HepG2 (cell line): ENCODE measurements around the gene MON1A. TPM values are rescaled to one million over a fixed set of nuclear protein-coding genes. Genes with fewer than 3 reads are reported as not detected.
A peak's percentile ranks its signal among the peaks of the same experiment; 100 is the strongest.

ENCODE experiments used
- ARNT2 ChIP-seq: sonication (generic); formaldehyde crosslinking; IDR thresholded peaks from 2 replicates; pipeline ENCODE4 v1.8.0; 2022; ENCODE audit warnings: mild to moderate bottlenecking, low read depth, missing genetic modification reagents, moderate library complexity
- ATF1 ChIP-seq: IDR thresholded peaks from 2 replicates; pipeline ENCODE4 v1.6.1; 2016; ENCODE audit warnings: mild to moderate bottlenecking, control low read depth
- ELF3 ChIP-seq: IDR thresholded peaks from 2 replicates; pipeline ENCODE4 v1.6.1; 2016; ENCODE audit warnings: missing genetic modification reagents, missing compliant biosample characterization
- FOXO4 ChIP-seq: sonication (generic); formaldehyde crosslinking; conservative IDR thresholded peaks from 2 replicates; pipeline ENCODE4 v1.8.1; 2023; ENCODE audit warnings: missing genetic modification reagents
- JARID2 ChIP-seq: sonication (generic); formaldehyde crosslinking; IDR thresholded peaks from 2 replicates; pipeline ENCODE4 v1.8.1; 2023; ENCODE audit warnings: missing genetic modification reagents, inconsistent platforms; ENCODE audit not compliant: insufficient replicate concordance
- POGZ ChIP-seq: sonication (generic); formaldehyde crosslinking; IDR thresholded peaks from 2 replicates; pipeline ENCODE4 v1.4.0; 2020; ENCODE audit warnings: mild to moderate bottlenecking, missing genetic modification reagents
- PRDM4 ChIP-seq: sonication (generic); formaldehyde crosslinking; IDR thresholded peaks from 2 replicates; pipeline ENCODE4 v1.9.0; 2021; ENCODE audit warnings: missing genetic modification reagents, borderline replicate concordance
- RELA ChIP-seq: sonication (generic); formaldehyde crosslinking; IDR thresholded peaks from 2 replicates; pipeline ENCODE4 v1.4.0; 2020; ENCODE audit warnings: missing genetic modification reagents
- RFX5 ChIP-seq: IDR thresholded peaks from 2 replicates; pipeline ENCODE4 v1.6.1; 2011; ENCODE audit warnings: low read depth, low read length, improper control_type of control experiment
- SAP130 ChIP-seq: IDR thresholded peaks from 2 replicates; pipeline ENCODE4 v1.6.1; 2016; ENCODE audit warnings: low read depth
- TFE3 ChIP-seq: IDR thresholded peaks from 2 replicates; pipeline ENCODE4 v1.6.1; 2016
- ZBTB20 ChIP-seq: sonication (generic); formaldehyde crosslinking; IDR thresholded peaks from 2 replicates; pipeline ENCODE4 v1.8.1; 2023; ENCODE audit warnings: missing genetic modification reagents, low read depth, mild to moderate bottlenecking, borderline replicate concordance
- ZBTB21 ChIP-seq: sonication (generic); formaldehyde crosslinking; IDR thresholded peaks from 2 replicates; pipeline ENCODE4 v1.4.0; 2020; ENCODE audit warnings: missing genetic modification reagents
- ZMYM3 ChIP-seq: sonication (generic); formaldehyde crosslinking; IDR thresholded peaks from 2 replicates; pipeline ENCODE4 v1.5.1; 2020; ENCODE audit warnings: mild to moderate bottlenecking, missing genetic modification reagents
- ZNF10 ChIP-seq: sonication (generic); formaldehyde crosslinking; IDR thresholded peaks from 2 replicates; pipeline ENCODE4 v1.4.0; 2020; ENCODE audit warnings: mild to moderate bottlenecking, low read depth, missing genetic modification reagents, borderline replicate concordance
- ZNF136 ChIP-seq: sonication (generic); formaldehyde crosslinking; IDR thresholded peaks from 2 replicates; pipeline ENCODE4 v1.8.1; 2022; ENCODE audit warnings: low read depth, mild to moderate bottlenecking, moderate library complexity, missing genetic modification reagents
- ZNF609 ChIP-seq: sonication (generic); formaldehyde crosslinking; IDR thresholded peaks from 2 replicates; pipeline ENCODE4 v1.4.0; 2020; ENCODE audit warnings: mild to moderate bottlenecking, missing genetic modification reagents, borderline replicate concordance
- ZNF782 ChIP-seq: sonication (generic); formaldehyde crosslinking; IDR thresholded peaks from 2 replicates; pipeline ENCODE4 v1.4.0; 2020; ENCODE audit warnings: missing genetic modification reagents, mild to moderate bottlenecking, borderline replicate concordance
- ZSCAN9 ChIP-seq: IDR thresholded peaks from 2 replicates; pipeline ENCODE4 v1.6.1; 2016; ENCODE audit warnings: borderline replicate concordance
- polyA plus RNA-seq, 8 experiments: library from polyadenylated mRNA; depleted of rRNA in 3 of 8; stranded (reverse) in 7 of 8; unstranded in 1 of 8; fragments of >200 nt; fragmentation: Illumina TruSeq in 4 of 8; extraction: Trizol in 4 of 8; gene quantifications; 2 replicates each; pipeline versions ENCODE4 v1.2.1 to v1.2.3, GENCODE V29; 2011 to 2016; ENCODE audit warnings: low read depth in 4 of 8, missing spikeins in 1 of 8, mixed read lengths in 1 of 8; ENCODE audit not compliant: insufficient read depth in 1 of 8
- total RNA-seq, 5 experiments: library from RNA; depleted of rRNA; stranded (reverse); fragments of >200 nt; fragmentation: Illumina TruSeq; extraction: Trizol; gene quantifications; 2 replicates each; pipeline ENCODE4 v1.2.3, GENCODE V29; 2016; ENCODE audit warnings: low read depth in 1 of 5

Gene MON1A
- total and polyA plus RNA-seq, 2 of the 13 experiments (the other 11 are each of a cell fraction or from before 2014, with no cell fraction given), result 4.6 to 9.0 TPM

GRCh38 chr3:49929291-49930167 is at the start of gene MON1A (continued):
- TF ChIP-seq FOXO4 (CRISPR knock-in tag), result no peak
- TF ChIP-seq ZBTB21 (CRISPR knock-in tag), result no peak
- TF ChIP-seq ZNF10 (CRISPR knock-in tag), result no peak
- TF ChIP-seq ARNT2, result no peak
- peak; percentile 45; the same call in 1 of the 2 replicates for TF ChIP-seq ELF3 (CRISPR knock-in tag)
- TF ChIP-seq POGZ (CRISPR knock-in tag), result peak; percentile 44; the same call in 1 of the 2 replicates
- TF ChIP-seq ZNF136 (CRISPR knock-in tag), result peak; percentile 62; the same call in 1 of the 2 replicates
- no peak for TF ChIP-seq PRDM4 (CRISPR knock-in tag)
- TF ChIP-seq RELA, result no peak
- no peak; the same call in 1 of the 2 replicates for TF ChIP-seq ZNF609 (CRISPR knock-in tag)
- TF ChIP-seq ZBTB20, result peak; percentile 77; the same call in 1 of the 2 replicates
- peak; percentile 97 for TF ChIP-seq SAP130 (CRISPR knock-in tag)
- peak; percentile 26; the same call in 1 of the 2 replicates for TF ChIP-seq TFE3 (CRISPR knock-in tag)
- no peak for TF ChIP-seq RFX5
- TF ChIP-seq ZMYM3 (CRISPR knock-in tag), result no peak
- TF ChIP-seq ZSCAN9 (CRISPR knock-in tag), result no peak
- no peak for TF ChIP-seq JARID2 (CRISPR knock-in tag)
- no peak for TF ChIP-seq ATF1
- no peak for TF ChIP-seq ZNF782 (CRISPR knock-in tag)
